Limb (tissue), 2 donors: Measurements from ENCODE around the gene PBX3.
"Not testable (repeated sequence)": the region's sequence is repeated elsewhere in the genome, so short reads cannot be mapped to it uniquely, and the experiment has no call there.

Source experiments
- DNase-seq, 2 donors: peaks; one replicate each; pipeline ENCODE4 v3.0.0-alpha.2; 2016; ENCODE audit errors: extremely low spot score in 2 of 2

Gene PBX3

DNA sequence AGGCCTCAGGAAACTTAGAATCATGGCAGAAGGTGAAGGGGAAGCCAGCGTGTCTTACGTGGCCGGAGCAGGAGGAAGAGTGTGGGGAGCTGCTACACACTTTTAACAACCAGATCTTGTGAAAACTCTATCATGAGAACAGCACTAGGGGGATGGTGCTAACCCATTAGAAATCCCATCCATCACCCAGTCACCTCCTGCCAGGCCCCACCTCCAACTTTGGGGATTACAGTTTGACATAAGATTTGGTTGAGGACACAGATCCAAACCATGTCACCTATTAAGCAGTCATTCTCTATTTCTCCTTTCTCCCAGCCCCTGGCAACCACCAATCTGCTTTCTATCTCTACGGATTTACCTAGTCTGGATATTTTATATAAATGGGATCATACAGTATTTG, 26.9 kb downstream of the PBX3 start:
- DNase-seq, result no peak

- DNase-seq, result not testable (repeated sequence)
These were observed 29.6 kb downstream of the PBX3 start for GRCh38 chr9:125776789-125777188.

DNA sequence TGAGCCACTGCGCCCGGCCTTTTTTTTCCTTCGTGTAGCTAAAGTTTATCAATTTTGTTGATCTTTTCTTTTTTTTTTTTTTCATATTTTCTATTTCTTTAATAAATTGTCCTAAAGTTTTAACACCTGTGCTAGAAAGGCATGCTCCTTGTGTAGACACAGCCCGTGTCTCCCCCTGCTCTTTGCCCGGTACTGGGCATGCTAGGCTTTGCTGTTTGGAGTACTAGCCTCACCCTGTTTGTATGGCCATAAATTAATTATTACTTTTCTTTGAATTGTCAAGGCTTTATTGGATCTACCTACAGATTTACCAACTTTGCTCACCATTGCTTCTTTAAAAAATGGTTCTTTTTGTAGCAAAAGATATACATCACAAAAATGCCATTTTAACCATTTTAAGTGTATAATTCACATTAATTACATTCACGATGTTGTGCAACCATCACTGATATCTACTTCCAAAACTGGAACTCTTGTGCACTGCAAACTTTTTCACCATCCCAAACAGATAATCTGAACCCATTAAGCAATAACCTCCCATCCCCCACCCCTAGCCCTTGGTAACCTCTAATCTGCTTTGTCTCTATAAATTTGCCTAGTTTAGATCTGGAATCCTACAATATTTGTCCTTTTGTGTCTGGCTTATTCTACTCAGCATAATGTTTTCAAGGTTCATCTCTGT, 31.5 kb downstream of the PBX3 start:
- DNase-seq, result not testable (repeated sequence)

- DNase-seq, result not testable (repeated sequence)
These were observed 32.0 kb downstream of the PBX3 start for GRCh38 chr9:125779220-125779565.

GRCh38 chr9:125782718-125783117, 35.5 kb downstream of the PBX3 start:
- no peak for DNase-seq

- DNase-seq, result no peak
These were observed 37.3 kb downstream of the PBX3 start for GRCh38 chr9:125784286-125785049.

- no peak for DNase-seq
These were observed 38.1 kb downstream of the PBX3 start for GRCh38 chr9:125785248-125785751.

DNA sequence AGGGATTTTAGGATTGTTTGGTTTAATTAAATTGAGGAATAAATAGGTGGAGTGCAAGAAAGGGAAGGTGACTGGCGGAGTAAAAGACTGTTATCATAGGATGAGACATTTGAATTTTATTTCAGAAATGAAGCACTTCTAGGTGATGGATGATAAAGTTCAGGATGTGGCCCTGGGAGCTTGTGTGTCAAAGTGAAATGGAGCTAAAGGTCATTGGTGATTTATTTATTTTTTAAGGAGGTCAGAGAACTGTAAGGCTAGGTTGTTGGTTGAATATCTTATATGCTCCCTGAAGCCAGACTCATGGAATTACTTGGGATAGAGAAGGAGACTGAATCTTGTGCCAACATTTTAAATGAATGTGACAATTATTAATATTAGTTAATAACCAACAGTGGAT, 40.5 kb downstream of the PBX3 start:
- DNase-seq, result no peak

- DNase-seq, result no peak
These were observed 42.0 kb downstream of the PBX3 start for GRCh38 chr9:125789196-125789595.

- DNase-seq, result no peak
These were observed 47.5 kb downstream of the PBX3 start for GRCh38 chr9:125794708-125795107.

- no peak for DNase-seq
These were observed 48.9 kb downstream of the PBX3 start for GRCh38 chr9:125795970-125796596.

- no peak for DNase-seq
These were observed 50.8 kb downstream of the PBX3 start for GRCh38 chr9:125797930-125798329.

DNA sequence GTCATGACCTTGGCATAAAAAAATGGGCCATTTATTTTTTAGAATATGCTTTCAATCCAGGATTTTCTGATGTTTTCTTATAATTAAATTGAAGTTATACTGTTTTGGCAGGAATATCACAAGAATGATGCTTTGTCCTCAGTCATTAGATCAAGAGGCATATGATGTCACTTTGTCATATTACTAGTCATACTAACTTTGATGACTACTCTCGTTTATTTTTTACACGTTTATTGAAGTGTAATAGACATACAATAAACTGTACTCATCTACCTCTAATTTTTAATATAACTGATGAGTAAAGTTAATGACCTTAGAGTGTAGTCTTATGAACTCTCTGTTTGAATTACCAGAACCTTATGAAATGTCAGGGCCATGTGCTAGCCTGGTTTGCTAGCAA, 56.4 kb downstream of the PBX3 start:
- DNase-seq, result no peak

- DNase-seq, result no peak
These were observed 57.9 kb downstream of the PBX3 start for GRCh38 chr9:125805057-125805456.

DNA sequence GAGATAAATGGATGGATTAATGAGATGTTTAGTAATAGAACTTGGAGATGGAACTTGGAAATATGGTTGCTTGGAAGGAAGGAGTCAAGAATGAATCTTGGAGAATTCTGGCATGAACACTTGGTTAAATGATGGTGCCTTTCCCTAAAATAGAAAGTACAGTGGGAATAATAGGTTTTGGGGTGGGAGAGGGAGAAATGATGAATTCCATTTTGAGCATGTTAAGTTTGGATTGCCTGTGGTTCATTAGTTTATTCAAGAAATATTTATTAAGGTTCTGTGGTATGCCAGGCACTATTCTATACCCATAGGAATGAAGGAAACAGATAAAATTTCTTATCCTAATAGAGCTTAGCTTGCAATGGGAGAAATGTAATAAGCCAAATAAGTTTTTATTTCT, 58.4 kb downstream of the PBX3 start:
- DNase-seq, result no peak

- DNase-seq, result no peak
These were observed 59.9 kb downstream of the PBX3 start for GRCh38 chr9:125807079-125807478.

GRCh38 chr9:125810161-125810560, 63.0 kb downstream of the PBX3 start:
- no peak for DNase-seq

GRCh38 chr9:125811002-125811401, 63.8 kb downstream of the PBX3 start:
- no peak for DNase-seq

DNA sequence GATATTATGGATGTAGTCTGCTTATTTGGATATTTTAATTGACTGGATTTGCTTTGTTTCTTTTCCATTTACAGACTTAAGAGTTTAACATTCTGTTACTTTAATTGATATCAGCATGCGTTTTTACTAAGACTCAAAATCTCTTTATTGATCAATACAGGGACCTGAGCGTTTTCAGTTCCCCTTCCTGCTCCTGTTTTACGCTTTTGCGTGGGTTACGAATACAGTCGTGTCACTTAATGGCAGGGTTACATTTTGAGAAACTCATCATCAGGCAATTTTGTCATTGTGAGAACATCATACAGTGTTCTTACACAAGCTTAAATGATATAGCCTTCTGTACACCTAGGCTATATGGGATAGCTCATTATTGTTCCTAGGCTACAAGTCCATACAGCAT, 65.2 kb downstream of the PBX3 start:
- DNase-seq, result no peak

- no peak for DNase-seq
These were observed 68.4 kb downstream of the PBX3 start for GRCh38 chr9:125815568-125815967.

DNA sequence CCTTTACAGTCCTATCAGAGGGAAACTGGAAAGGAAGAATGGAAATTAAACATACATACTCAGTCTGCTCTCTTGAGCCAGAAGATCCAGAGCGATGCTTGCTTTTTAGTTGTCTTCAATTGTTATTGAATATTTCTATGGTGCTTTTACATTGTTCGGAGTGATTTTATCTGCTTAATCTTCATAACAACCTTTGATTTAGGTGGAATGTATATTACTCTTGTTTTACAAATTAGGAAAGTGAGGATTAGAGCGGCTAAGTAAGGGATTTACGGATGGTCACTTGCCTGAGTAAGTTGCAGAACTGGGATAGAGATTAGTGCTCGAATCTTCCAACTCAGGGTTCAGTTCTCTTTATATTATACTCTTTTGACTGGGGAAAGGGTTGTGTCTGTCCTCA, 69.1 kb downstream of the PBX3 start:
- DNase-seq, result no peak

DNA sequence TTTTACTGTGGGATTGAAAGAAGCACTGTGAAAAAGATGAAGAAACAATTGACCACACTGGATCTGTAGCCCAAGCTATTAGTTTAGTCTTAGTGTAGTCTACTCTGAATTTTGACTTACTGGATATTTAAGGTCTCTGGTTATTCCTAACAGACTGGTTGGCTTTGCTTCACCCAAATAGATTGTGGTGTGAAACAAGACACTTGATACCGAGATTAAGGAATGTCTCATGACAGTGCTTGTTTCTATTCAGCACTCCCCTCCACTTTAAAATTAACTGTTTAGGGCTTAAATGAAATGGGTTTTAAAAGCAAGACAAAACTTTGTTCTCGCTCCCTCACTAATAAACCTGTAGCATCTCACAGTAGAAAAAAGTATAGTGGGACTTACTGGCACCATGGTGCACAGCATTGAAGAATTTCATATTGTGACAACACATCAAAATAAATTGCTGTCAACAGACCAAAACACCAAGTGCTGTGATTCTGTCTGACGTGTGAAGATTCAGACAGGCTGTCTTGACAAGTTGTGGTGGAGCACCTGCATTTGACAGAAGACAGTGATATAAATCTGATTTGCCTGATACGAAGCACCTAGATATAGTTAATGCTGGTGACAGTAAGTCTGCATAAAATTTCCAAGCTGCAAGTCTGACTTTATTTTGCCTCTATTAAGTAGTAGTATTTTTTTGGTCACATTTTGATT, 73.1 kb downstream of the PBX3 start:
- no peak for DNase-seq
